GM21723 (cell line): ENCODE data around the gene GGT6.

ENCODE experiments used
- ATAC-seq: cut with Tn5 transposase; IDR thresholded peaks from one replicate; pipeline ENCODE4 v1.9.1; 2021; ENCODE audit warnings: mild to moderate bottlenecking, moderate library complexity; ENCODE audit not compliant: unreplicated experiment

GGT6 gene

GRCh38 chr17:4540687-4541327 is 19.6 kb downstream of the GGT6 start:
- ATAC-seq = no peak

- ATAC-seq = no peak
Measured at GRCh38 chr17:4540224-4540651, 20.1 kb downstream of the GGT6 start.

GRCh38 chr17:4539576-4540223 is 20.7 kb downstream of the GGT6 start:
- no peak for ATAC-seq

- ATAC-seq = no peak
Measured at GRCh38 chr17:4539025-4539424, 21.4 kb downstream of the GGT6 start.

GRCh38 chr17:4538236-4539002 is 22.0 kb downstream of the GGT6 start:
- ATAC-seq = no peak

- ATAC-seq = no peak
Measured at GRCh38 chr17:4537451-4538235, 22.7 kb downstream of the GGT6 start.

GRCh38 chr17:4536742-4537411 is 23.5 kb downstream of the GGT6 start:
- ATAC-seq = no peak

- no peak for ATAC-seq
Measured at GRCh38 chr17:4536259-4536741, 24.1 kb downstream of the GGT6 start.

GRCh38 chr17:4535667-4536258 is 24.6 kb downstream of the GGT6 start:
- no peak for ATAC-seq

GRCh38 chr17:4534928-4535666 is 25.3 kb downstream of the GGT6 start:
- no peak for ATAC-seq

- no peak for ATAC-seq
Measured at GRCh38 chr17:4534515-4534914, 25.9 kb downstream of the GGT6 start.

- ATAC-seq = no peak
Measured at GRCh38 chr17:4533523-4534504, 26.6 kb downstream of the GGT6 start.

- no peak for ATAC-seq
Measured at GRCh38 chr17:4532860-4533522, 27.4 kb downstream of the GGT6 start.

- no peak for ATAC-seq
Measured at GRCh38 chr17:4531988-4532736, 28.2 kb downstream of the GGT6 start.

- no peak for ATAC-seq
Measured at GRCh38 chr17:4530799-4531730, 29.3 kb downstream of the GGT6 start.
